WTC11 (cell line): ENCODE results near the gene ZNF350. TPM values are rescaled to one million over a fixed set of nuclear protein-coding genes. Genes with fewer than 3 reads are reported as not detected.

Experiments used
- ATAC-seq: fragments of 200-7000 bp; cut with Tn5 transposase; 2 replicates; pipeline ENCODE4 v1.10.0; 2021; ENCODE audit warnings: mild to moderate bottlenecking, moderate library complexity
- CTCF ChIA-PET: fragments of 300-600 bp; sonication (Branson Sonifier 250); formaldehyde crosslinking; loops from one replicate; lab custom pipeline; 2021; ENCODE audit warnings: antibody characterized with exemption; lab: Charles Lee
- POLR2A ChIA-PET: fragments of 350-600 bp; sonication (Branson Sonifier 250); formaldehyde crosslinking; loops from one replicate; lab custom pipeline; 2021; ENCODE audit warnings: antibody characterized with exemption; lab: Charles Lee
- DNase-seq: peaks from one replicate; pipeline ENCODE4 v3.0.0; 2021; ENCODE audit warnings: low spot score
- H3K27ac Mint-ChIP-seq: 2 replicates; pipeline ENCODE4 v1.8.0; 2021; ENCODE audit warnings: mixed read lengths
- H3K27me3 Mint-ChIP-seq: 2 replicates; pipeline ENCODE4 v1.8.0; 2021; ENCODE audit warnings: low read depth, mild to moderate bottlenecking, moderate library complexity, mixed read lengths
- H3K36me3 Mint-ChIP-seq: 2 replicates; pipeline ENCODE4 v1.8.0; 2021; ENCODE audit warnings: mixed read lengths
- H3K4me1 Mint-ChIP-seq: 2 replicates; pipeline ENCODE4 v1.8.0; 2022; ENCODE audit warnings: mixed read lengths
- H3K4me3 Mint-ChIP-seq: 2 replicates; pipeline ENCODE4 v1.8.0; 2021; ENCODE audit warnings: mild to moderate bottlenecking, moderate library complexity, mixed read lengths
- H3K9me3 Mint-ChIP-seq: 2 replicates; pipeline ENCODE4 v1.8.0; 2021; ENCODE audit warnings: mixed read lengths
- ATF1 ChIP-seq: sonication (generic); formaldehyde crosslinking; IDR thresholded peaks from 2 replicates; pipeline ENCODE4 v1.8.1; 2023; ENCODE audit warnings: mild to moderate bottlenecking, moderate library complexity, missing genetic modification reagents
- CDX4 ChIP-seq: fragments of 250-450 bp; sonication (Bioruptor Pico); IDR thresholded peaks from 2 replicates; pipeline ENCODE4 v1.9.0; 2021; ENCODE audit warnings: moderate library complexity, mild to moderate bottlenecking, inconsistent platforms, borderline replicate concordance
- CREB1 ChIP-seq: sonication (generic); formaldehyde crosslinking; IDR thresholded peaks from 2 replicates; pipeline ENCODE4 v1.8.0; 2023; ENCODE audit warnings: mild to moderate bottlenecking, missing genetic modification reagents
- CTCF ChIP-seq: fragments of 200-600 bp; IDR thresholded peaks from 2 replicates; pipeline ENCODE4 v1.8.0; 2022; ENCODE audit warnings: antibody characterized with exemption
- E2F5 ChIP-seq: sonication (generic); formaldehyde crosslinking; IDR thresholded peaks from 2 replicates; pipeline ENCODE4 v1.8.1; 2022; ENCODE audit warnings: mild to moderate bottlenecking, moderate library complexity, missing genetic modification reagents
- ESRRA ChIP-seq: sonication (generic); formaldehyde crosslinking; IDR thresholded peaks from 2 replicates; pipeline ENCODE4 v1.8.1; 2022; ENCODE audit warnings: mild to moderate bottlenecking, missing genetic modification reagents, borderline replicate concordance
- FOXP4 ChIP-seq: sonication (generic); formaldehyde crosslinking; IDR thresholded peaks from 2 replicates; pipeline ENCODE4 v1.8.0; 2022; ENCODE audit warnings: mild to moderate bottlenecking, missing genetic modification reagents
- GABPB1 ChIP-seq: sonication (generic); formaldehyde crosslinking; IDR thresholded peaks from 2 replicates; pipeline ENCODE4 v1.8.1; 2023; ENCODE audit warnings: mild to moderate bottlenecking, missing genetic modification reagents
- IRF1 ChIP-seq: sonication (generic); formaldehyde crosslinking; IDR thresholded peaks from 2 replicates; pipeline ENCODE4 v1.8.0; 2023; ENCODE audit warnings: missing genetic modification reagents
- IRF2 ChIP-seq: sonication (generic); formaldehyde crosslinking; IDR thresholded peaks from 2 replicates; pipeline ENCODE4 v1.8.0; 2022; ENCODE audit warnings: low read depth, missing genetic modification reagents, borderline replicate concordance
- SMAD4 ChIP-seq: sonication (generic); formaldehyde crosslinking; IDR thresholded peaks from 2 replicates; pipeline ENCODE4 v1.8.0; 2022; ENCODE audit warnings: mild to moderate bottlenecking, missing genetic modification reagents
- SP1 ChIP-seq: sonication (generic); formaldehyde crosslinking; conservative IDR thresholded peaks from 2 replicates; pipeline ENCODE4 v1.8.1; 2022; ENCODE audit warnings: missing genetic modification reagents
- TCF7 ChIP-seq: sonication (generic); formaldehyde crosslinking; IDR thresholded peaks from 2 replicates; pipeline ENCODE4 v1.8.0; 2022; ENCODE audit warnings: mild to moderate bottlenecking, low read depth, missing genetic modification reagents, moderate library complexity
- TEAD1 ChIP-seq: sonication (generic); formaldehyde crosslinking; IDR thresholded peaks from 2 replicates; pipeline ENCODE4 v1.8.0; 2022; ENCODE audit warnings: mild to moderate bottlenecking, missing genetic modification reagents
- ZNF396 ChIP-seq: fragments of 250-450 bp; sonication (Bioruptor Pico); IDR thresholded peaks from 2 replicates; pipeline ENCODE4 v1.8.0; 2021; ENCODE audit warnings: mild to moderate bottlenecking, moderate library complexity, borderline replicate concordance
- ZNF423 ChIP-seq: fragments of 250-450 bp; sonication (Bioruptor Pico); IDR thresholded peaks from 2 replicates; pipeline ENCODE4 v2.1.2; 2022; ENCODE audit warnings: mild to moderate bottlenecking, moderate library complexity
- ZSCAN18 ChIP-seq: fragments of 250-450 bp; sonication (Bioruptor Pico); IDR thresholded peaks from 2 replicates; pipeline ENCODE4 v2.1.2; 2022; ENCODE audit warnings: mild to moderate bottlenecking, moderate library complexity
- total RNA-seq: library from RNA; stranded (reverse); gene quantifications from 3 replicates; pipeline ENCODE4 v1.2.3, GENCODE V29; 2021
- TF ChIP-seq, protein P1 (sequence below): fragments of 250-450 bp; sonication (Bioruptor Pico); IDR thresholded peaks from 2 replicates; pipeline ENCODE4 v1.8.0; 2021; ENCODE audit warnings: mild to moderate bottlenecking

The ZNF350 gene
- total RNA-seq, 1 experiment from 2014 or later, result 8.1 TPM

DNA sequence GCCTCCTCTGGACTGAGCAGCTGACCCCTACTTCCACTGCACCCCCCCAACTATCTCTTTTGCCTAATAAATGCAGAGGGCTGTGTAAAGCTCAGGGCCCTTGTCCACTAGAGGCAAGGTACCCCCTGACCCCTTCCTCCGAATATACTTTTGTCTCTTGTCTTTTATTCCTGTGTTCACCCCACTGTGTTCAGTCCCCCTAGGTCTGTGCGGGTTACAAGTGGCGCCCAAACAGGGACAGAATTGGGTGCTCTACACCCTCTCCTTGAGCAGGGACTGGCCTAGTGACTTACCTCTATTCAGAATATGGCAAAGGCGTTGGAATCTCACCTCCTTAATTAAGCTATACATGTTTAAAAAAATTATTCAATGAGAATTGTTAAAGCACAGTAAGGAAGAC, 15.0 kb downstream of the ZNF350 start (continued):
- TF ChIP-seq CDX4 (CRISPR knock-in tag) (no peak), CREB1 (CRISPR knock-in tag) (no peak), CTCF (no peak), GABPB1 (CRISPR knock-in tag) (no peak), SP1 (CRISPR knock-in tag) (no peak), IRF2 (CRISPR knock-in tag) (no peak), E2F5 (CRISPR knock-in tag) (no peak), ZSCAN18 (CRISPR knock-in tag) (no peak), ZNF396 (CRISPR knock-in tag) (no peak), IRF1 (CRISPR knock-in tag) (no peak), TCF7 (CRISPR knock-in tag) (no peak)

- POLR2A ChIA-PET, result no interaction called here
- TF ChIP-seq TEAD1 (CRISPR knock-in tag) (no peak), ZNF423 (CRISPR knock-in tag) (no peak), ATF1 (no peak), FOXP4 (CRISPR knock-in tag) (no peak), IRF1 (CRISPR knock-in tag) (no peak), SMAD4 (CRISPR knock-in tag) (no peak), ESRRA (no peak)
- TF ChIP-seq, protein P1, sequence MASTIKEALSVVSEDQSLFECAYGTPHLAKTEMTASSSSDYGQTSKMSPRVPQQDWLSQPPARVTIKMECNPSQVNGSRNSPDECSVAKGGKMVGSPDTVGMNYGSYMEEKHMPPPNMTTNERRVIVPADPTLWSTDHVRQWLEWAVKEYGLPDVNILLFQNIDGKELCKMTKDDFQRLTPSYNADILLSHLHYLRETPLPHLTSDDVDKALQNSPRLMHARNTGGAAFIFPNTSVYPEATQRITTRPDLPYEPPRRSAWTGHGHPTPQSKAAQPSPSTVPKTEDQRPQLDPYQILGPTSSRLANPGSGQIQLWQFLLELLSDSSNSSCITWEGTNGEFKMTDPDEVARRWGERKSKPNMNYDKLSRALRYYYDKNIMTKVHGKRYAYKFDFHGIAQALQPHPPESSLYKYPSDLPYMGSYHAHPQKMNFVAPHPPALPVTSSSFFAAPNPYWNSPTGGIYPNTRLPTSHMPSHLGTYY (CRISPR knock-in tag), result no peak
- ATAC-seq, result no peak
- peaks cover 67% of the 10 kb centered on the region for H3K9me3 Mint-ChIP-seq
- CTCF ChIA-PET, result no interaction called here
- no peak overlapping the region for H3K4me3 Mint-ChIP-seq
- no peaks in the 10 kb centered on the region for H3K4me1 Mint-ChIP-seq
- H3K27ac Mint-ChIP-seq, result no peak overlapping the region
- no peak for DNase-seq
- H3K36me3 Mint-ChIP-seq, result peaks cover 84% of the 10 kb centered on the region
- peaks cover 3% of the 10 kb centered on the region for H3K27me3 Mint-ChIP-seq
Measured at GRCh38 chr19:51970718-51971117, 15.9 kb downstream of the ZNF350 start.
